ENCODE results near the gene TIMM17B.
"Not testable (repeated sequence)": the region's sequence is repeated elsewhere in the genome, so short reads cannot be mapped to it uniquely, and the experiment has no call there.

Gene TIMM17B

DNA sequence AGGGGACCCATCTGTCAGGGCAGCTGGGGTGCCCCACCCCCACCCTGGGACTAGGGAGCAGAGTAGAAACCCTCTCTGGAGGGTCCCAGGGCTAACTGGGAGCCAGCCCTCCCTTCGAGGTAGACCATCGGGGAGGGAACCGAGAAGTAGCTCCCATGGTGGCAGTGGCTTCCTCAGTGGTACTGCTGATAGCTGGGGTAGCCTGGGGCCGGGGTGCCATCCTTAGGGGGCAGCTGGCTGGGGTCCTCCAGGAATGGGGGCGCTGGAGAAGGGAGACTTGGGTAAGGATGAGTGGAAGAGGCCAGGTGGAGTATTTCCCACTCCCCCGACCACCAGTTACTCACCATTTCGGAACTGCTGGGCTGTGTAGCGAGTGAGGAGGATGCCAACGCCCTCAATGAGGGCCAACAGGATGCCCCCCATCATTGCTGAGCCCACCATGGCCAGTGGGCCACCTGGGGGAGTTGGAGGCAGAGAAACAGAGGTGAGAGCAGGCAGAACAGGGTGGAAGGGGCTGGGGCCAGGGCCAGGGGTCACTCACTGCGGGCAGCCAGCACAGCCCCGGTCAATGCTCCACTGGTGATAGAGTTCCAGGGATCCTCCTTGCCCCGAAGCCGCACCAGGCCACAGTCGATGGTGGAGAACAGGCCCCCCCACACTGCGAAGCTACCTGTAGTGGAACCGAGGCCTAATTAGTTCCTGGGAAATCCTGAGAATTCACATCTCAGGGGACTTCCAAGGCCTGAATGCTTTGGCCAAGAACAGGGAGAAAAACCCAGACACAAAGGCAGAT lies 3.8 kb downstream of the TIMM17B start:
- no peak for DNase-seq

DNA sequence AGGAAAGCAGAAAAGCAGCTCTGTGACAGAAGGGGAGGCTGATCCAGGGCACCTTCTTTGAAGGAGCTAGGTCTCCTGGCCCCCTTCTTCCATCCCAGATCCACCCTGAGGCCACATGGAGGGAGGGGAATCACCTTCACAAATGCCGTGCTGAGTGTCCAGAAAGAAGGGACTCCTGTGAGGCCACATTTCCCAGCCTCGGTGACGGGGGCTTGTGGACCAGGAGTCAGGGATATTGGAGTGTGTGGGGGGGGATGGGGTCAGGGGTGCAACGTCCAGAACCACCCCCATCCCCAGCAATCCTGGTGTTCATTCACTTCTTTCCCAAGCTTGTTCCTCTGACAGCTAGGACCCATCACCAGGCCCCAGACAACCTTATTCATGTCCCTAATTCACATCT lies 4.7 kb downstream of the TIMM17B start:
- no peak for DNase-seq

DNA sequence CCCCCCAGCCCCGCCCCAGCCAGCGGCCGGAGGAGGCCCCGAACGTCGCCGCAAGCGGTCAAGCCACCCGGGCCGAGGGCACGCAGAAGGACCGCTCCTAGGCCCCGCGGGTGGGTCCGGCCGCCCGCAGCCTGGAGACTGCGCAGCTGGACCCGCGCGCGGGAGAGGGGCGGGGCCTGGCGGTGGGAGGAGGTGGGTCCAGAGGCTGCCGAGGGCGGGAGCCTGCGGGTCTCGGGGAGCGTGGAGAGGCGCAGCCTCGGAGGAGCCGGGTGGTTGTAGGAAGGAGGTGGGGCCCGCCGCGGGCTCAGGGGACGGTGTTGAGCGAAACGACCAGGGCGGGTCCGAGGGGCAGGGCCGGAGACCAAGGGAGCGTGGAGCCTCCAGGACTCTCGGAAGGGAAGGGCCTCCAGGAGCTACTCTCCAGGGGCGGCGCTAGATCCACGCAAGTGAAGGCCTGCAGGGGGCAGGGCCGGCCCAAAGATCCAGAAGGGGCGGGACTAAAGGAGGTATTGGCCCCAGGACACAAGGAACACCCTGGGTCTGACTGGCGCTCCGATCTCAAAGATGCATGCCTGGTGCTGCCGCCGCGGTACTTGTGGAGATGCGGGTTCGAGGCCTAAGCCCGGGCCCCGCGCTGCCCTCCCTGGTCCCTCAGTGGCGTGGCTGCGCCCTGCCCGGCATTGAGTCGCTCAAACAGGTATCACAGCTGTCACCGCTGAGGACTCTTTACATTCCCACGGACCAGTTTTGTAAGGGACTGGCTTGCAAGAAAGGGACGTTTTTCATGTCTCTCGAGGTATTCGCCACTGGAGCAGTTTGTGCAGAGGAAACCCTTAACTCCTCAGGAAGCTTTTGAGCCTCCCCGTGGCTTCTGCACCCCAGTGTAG lies 5.9 kb downstream of the TIMM17B start:
- DNase-seq = peak; percentile 72

DNA sequence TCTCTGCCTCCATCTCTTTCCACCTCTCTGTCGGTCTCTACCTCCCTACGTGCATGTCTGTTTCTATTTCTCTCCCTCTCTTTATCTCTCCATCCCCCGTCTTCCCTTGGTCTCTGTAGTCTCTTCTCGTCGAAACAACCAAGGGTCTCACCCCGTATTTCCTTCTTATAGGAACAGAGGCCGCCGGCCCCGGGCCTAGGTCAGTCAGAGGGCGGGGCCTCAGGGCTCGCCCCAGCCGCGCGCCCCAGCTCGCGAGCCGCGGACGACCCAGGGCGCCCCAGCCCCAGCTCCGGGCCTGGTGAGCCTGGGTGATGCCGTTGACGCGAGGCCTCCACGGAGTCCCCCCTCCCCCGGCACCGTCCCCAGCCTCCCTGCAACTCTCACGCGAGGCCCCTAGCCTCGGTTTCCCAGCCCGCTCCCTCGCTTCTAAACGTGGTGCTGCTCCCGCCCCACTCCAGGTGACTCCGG lies 6.6 kb downstream of the TIMM17B start:
- DNase-seq = peak; percentile 7

DNA sequence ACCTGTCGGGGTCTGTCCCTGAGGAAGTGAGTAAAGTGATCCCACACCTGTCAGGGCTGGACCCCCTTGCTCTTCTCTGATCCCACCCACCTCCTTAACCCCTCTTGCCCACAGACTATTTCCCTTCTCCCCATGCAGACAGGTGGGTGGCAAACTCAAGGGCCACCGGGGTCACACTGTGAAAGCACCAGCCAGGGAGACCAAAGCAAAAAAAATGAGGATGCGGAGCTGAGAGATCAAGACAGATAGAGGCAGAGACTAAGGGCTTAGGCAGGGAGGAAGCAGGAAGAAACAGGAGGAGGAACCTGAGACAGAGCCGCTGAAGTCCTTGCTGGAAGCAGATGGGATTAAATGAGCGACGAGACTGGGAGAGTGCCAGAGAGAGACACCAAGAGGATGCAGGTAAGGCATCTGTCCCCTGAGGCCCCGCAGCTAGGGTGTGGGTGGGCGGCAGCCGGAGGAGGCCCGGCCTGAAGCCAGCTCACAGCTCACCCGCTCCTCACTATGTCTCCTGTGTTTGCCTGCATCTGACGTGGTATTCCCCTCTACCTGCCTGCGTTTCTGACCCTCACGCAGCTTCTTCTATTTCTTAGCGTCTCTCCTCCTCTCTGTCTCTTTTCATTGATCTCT lies 7.2 kb downstream of the TIMM17B start:
- DNase-seq = no peak

DNA sequence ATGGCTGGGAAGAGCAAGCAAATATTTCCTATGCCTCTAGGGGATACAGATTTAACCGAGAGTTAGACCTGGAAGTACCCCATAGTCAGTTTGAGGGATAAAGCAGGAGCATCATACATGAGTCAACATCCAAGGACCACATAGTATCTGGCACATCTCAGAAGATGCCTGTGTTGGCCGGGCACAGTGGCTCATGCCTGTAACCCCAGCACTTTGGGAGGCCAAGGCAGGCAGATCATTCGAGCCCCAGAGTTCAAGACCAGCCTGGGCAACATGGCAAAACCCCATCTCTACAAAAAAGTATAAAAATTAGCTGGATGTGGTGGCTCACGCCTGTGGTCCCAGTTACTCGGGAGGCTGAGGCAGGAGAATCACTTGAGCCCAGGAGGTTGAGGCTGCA lies 11.0 kb downstream of the TIMM17B start:
- not testable (repeated sequence) for DNase-seq

DNA sequence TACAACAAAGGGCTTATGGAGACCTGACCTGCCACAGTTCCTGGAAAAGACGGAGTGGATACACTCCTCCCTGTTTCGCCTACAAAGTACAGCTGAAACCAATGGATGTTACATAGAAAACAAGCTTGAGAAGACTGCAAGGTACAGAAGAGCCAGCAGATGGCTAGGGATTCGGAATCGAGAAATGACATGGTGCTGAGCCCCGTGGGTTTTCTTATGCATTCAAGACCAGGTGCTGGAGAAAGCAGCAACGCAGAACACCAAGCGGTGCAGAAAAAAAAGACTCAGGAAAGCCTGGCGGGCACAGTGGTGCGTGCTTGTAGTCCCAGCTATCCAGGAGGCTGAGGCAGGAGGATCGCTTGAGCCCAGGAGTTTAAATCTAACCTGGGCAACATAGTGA lies 13.8 kb downstream of the TIMM17B start:
- DNase-seq = no peak

DNA sequence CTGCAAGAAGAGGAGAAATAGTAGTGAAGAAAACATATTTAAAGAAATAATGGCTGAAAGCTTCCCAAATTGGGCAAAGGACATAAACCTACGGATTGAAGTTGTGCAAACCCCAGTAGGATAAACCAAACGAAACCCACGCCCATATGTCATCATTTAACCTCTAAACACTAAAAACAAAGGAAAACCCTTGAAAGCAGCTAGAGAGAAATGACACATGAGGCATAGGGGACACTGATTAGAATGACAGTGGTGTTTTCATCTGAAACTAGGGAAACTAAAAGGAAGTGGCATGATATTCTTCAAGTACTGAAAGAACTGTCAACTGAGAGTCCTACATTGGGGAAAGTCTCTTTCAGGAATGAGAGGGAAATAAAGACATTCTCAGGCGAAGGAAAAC lies 20.6 kb downstream of the TIMM17B start:
- DNase-seq = not testable (repeated sequence)

DNA sequence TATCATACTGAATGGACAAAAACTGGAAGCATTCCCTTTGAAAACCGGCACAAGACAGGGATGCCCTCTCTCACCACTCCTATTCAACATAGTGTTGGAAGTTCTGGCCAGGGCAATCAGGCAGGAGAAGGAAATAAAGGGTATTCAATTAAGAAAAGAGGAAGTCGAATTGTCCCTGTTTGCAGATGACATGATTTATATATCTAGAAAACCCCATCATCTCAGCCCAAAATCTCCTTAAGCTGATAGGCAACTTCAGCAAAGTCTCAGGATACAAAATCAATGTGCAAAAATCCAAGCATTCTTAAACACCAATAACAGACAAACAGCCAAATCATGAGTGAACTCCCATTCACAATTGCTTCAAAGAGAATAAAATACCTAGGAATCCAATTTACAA lies 25.6 kb downstream of the TIMM17B start:
- not testable (repeated sequence) for DNase-seq

DNA sequence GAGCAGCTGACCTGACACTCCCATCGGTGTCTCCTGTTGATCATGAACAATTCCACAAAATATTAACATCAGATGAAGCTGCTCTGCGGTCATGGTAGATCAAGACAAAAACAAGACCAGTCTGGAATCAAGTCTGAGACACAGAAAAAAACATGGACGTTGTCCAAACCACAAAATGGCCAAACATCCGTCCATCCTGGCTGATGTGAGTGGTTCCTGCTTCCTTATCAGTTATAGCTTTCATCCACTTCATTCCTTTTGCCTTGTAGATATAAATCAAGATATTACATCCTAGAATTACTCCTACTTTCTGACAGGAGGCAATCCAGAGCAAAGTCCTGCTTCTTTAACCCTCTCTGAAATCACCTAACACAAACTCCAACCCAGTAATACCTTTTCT lies 33.4 kb downstream of the TIMM17B start:
- DNase-seq = no peak

DNA sequence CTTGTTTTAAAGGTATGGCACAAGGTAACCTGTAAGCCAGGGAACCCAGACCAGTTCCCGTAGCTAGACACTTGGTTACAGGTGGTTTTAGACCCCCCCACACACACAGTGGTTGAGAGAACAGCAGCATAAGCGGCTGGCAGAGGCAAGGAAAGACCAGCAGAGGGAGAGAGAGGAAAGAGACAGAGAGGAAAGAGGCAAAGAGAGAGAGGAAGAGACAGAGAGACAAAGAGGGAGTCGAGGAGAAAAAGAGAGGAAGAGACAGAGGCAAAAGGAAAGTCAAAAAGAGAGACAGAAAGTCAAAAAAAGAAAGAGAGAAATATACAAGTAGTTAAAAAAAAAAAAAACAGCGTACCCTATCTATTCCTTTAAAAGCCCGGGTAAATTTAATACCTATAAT lies 42.7 kb downstream of the TIMM17B start:
- no peak for DNase-seq

DNA sequence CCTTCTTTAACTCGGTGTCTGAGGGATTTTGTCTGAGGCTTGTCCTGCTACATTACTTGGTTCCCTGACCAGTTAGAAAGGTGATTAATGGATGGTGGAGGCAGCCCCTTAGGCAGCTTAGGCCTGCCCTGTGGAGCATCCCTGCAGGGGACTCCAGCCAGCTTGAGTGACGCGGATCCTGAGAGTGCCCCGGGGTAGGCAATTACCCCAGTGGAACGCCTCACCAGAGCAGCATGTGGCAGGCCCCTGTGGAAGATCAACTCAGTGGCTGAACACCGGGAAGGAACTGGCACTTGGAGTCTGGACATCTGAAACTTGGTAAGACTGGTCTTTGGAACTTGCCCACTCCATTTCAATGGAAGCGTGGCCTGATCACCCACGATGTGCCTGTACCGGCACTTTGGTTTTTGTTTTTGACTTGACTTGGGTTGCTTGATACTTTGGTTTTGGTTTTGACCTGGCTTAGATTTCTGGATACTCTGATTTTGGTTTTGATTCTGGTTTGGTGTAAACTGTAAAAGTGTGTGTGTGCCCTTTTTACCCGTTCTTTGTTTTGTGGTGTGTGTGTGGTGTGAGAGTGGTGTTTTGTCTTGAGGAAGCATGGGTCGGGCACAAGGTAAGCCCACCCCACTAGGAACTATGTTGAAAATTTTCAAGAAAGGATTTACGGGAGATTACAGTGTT lies 43.3 kb downstream of the TIMM17B start:
- not testable (repeated sequence) for DNase-seq

DNA sequence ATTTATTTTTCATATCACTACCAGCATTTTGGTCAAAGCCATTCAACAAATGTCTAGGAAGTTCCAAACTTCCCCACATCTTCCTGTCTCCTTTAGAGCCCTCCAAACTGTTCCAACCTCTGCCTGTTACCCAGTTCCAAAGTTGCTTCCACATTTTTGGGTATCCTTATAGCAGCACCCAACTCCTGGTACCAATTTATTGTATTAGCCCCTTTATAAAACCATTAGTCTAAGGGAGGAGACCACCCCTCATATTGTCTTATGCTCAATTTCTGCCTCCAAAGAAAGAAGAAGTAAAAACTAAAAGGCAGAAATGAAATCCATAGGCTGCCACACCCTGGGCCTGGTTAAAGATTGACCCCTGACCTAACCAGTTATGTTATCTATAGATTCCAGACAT lies 44.1 kb downstream of the TIMM17B start:
- not testable (repeated sequence) for DNase-seq

DNA sequence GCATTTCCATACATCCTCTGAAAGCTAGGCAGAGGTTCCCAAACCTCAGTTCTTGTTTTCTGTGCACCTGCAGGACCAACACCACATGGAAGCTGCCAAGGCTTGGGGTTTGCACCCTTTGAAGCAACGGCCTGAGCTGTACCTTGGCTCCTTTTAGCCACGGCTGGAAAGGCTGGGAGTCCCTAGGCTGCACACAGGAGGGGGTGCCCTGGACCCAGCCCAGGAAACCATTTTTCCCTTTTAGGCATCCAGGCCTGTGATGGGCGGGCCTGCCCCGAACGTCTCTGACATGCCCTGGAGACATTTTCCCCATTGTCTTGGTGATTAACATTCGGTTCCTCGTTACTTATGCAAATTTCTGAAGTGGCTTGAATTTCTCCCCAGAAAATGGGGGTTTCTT lies 44.7 kb downstream of the TIMM17B start:
- no peak for DNase-seq

DNA sequence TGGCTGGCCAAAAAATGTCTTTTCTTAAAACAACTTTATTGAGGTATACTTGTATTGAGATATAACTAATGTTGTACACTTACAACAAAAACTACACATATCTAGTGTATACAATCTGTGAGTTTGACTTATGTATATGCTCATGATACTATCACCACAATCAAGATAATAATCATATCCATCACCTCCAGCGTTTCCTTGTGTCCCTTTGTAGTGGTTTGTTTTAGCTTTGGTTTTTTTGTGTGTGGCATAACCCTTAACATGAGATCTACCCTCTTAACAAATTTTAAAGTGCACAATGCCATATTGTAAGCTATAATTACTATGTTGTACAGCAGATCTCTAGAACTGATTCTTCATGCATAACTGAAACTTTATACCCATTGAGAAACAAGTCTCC lies 48.7 kb downstream of the TIMM17B start:
- DNase-seq = no peak

Data from activated CD4-positive, alpha-beta T cell treated with anti-CD3 and anti-CD28 coated beads, Interleukin-2, amount 50 U/mL, for 1 hour (primary cell).